MM.1S (cell line): ENCODE results near the gene VAV2.

ENCODE experiments used
- DNase-seq: peaks from one replicate; pipeline ENCODE4 v3.0.0-alpha.2; 2015
- H2AFZ ChIP-seq: fragments of 300-600 bp; sonication (generic); 2 replicates; pipeline ENCODE4 v1.6.0; 2016; ENCODE audit warnings: antibody characterized with exemption, low read length
- H3F3A ChIP-seq: fragments of 300-600 bp; sonication (generic); 2 replicates; pipeline ENCODE4 v1.6.1; 2016; ENCODE audit warnings: mild to moderate bottlenecking, antibody characterized with exemption, low read length, moderate library complexity, mixed read lengths; ENCODE audit not compliant: insufficient read depth
- H3K27ac ChIP-seq: fragments of 300-600 bp; sonication (generic); 2 replicates; pipeline ENCODE4 v1.5.1; 2016; ENCODE audit warnings: mild to moderate bottlenecking, low read length
- H3K27me3 ChIP-seq: fragments of 300-600 bp; sonication (generic); replicated peaks from 2 replicates; pipeline ENCODE4 v1.6.0; 2016; ENCODE audit warnings: low read length; ENCODE audit not compliant: insufficient read depth
- H3K36me3 ChIP-seq: fragments of 300-600 bp; sonication (generic); replicated peaks from 2 replicates; pipeline ENCODE4 v1.6.1; 2016; ENCODE audit warnings: mild to moderate bottlenecking, low read length, mixed read lengths; ENCODE audit not compliant: insufficient read depth
- H3K4me1 ChIP-seq: fragments of 300-600 bp; sonication (generic); 2 replicates; pipeline ENCODE4 v1.6.1; 2016; ENCODE audit warnings: low read length, mixed read lengths
- H3K4me2 ChIP-seq: fragments of 300-600 bp; sonication (generic); 2 replicates; pipeline ENCODE4 v1.6.0; 2016; ENCODE audit warnings: low read depth, low read length
- H3K4me3 ChIP-seq: fragments of 300-600 bp; sonication (generic); 2 replicates; pipeline ENCODE4 v1.5.1; 2016; ENCODE audit warnings: low read length, mixed read lengths
- H3K79me2 ChIP-seq: fragments of 300-600 bp; sonication (generic); 2 replicates; pipeline ENCODE4 v1.6.1; 2016; ENCODE audit warnings: mixed run types, low read length, mixed read lengths
- H3K9ac ChIP-seq: fragments of 300-600 bp; sonication (generic); 2 replicates; pipeline ENCODE4 v1.6.1; 2016; ENCODE audit warnings: low read length, mixed read lengths
- H3K9me2 ChIP-seq: fragments of 300-600 bp; sonication (generic); replicated peaks from 2 replicates; pipeline ENCODE4 v1.6.1; 2016; ENCODE audit warnings: mild to moderate bottlenecking, low read length, mixed read lengths; ENCODE audit not compliant: insufficient read depth
- H3K9me3 ChIP-seq: fragments of 300-600 bp; sonication (generic); replicated peaks from 2 replicates; pipeline ENCODE4 v1.6.1; 2016; ENCODE audit warnings: mild to moderate bottlenecking, low read length, mixed read lengths; ENCODE audit not compliant: insufficient read depth
- H4K20me1 ChIP-seq: fragments of 300-600 bp; sonication (generic); 2 replicates; pipeline ENCODE4 v1.6.1; 2016; ENCODE audit warnings: mild to moderate bottlenecking, low read length, moderate library complexity, mixed read lengths; ENCODE audit not compliant: insufficient read depth
- EZH2 ChIP-seq: fragments of 300-600 bp; sonication (generic); optimal IDR thresholded peaks from 2 replicates; pipeline ENCODE3; 2017; ENCODE audit warnings: low read depth, mild to moderate bottlenecking, antibody characterized with exemption, low read length, mixed read lengths
- EZH2phosphoT487 ChIP-seq: fragments of 300-600 bp; sonication (generic); IDR thresholded peaks from 2 replicates; pipeline ENCODE4 v1.6.1; 2018; ENCODE audit warnings: antibody characterized with exemption, low read length
- TF ChIP-seq, protein P1 (sequence below): fragments of 300-600 bp; sonication (generic); IDR thresholded peaks from 2 replicates; pipeline ENCODE4 v1.5.1; 2016; ENCODE audit warnings: antibody characterized with exemption, low read length, mixed read lengths

VAV2 gene

DNA sequence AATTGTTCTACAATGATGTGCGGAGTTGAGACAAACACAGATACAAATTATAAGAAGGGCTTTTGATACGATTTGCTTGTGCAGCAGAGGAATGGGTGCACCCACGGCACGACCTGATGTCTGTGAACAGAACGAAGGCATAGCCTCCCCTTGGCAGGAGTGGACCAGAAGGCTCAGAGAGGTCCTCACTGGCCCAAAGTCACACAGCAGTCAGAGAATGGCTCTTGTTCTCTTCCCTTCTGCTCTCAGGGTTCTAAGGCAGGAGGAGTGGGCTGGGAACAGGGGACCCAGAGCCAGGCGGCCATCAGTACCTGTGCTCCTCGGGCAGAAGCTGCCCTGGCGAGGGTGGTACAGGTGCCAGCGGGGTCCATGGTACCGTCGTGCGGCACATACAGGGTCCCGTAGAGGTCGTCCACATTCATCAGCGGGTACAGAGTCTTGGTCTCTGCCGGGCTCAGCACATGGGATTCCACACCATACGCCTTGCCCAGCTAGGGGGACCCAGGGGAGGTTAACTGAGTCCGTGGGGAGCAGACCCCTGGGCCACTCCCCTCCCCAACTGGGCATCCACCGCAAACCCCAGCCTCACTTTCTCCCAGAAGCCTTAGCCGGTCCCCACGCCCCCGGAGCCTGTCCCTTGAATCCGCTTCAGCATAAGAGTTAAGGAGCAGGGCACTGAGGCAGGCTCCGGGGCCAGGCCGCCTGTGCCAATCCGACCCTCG lies 261.0 kb downstream of the VAV2 start:
- Histone ChIP-seq H3K79me2 (no peaks in the 10 kb centered on the region), H3K36me3 (no peaks in the 10 kb centered on the region), H3K27me3 (peaks cover 94% of the 10 kb centered on the region), H3K27ac (no peak overlapping the region), H3K9me3 (no peaks in the 10 kb centered on the region), H4K20me1 (no peaks in the 10 kb centered on the region), H3K9me2 (no peaks in the 10 kb centered on the region), H2AFZ (no peak overlapping the region), H3F3A (no peaks in the 10 kb centered on the region), H3K4me3 (no peak overlapping the region), H3K4me1 (no peaks in the 10 kb centered on the region), H3K4me2 (no peak overlapping the region), H3K9ac (no peak overlapping the region)
- DNase-seq, result no peak
- TF ChIP-seq, protein P1, sequence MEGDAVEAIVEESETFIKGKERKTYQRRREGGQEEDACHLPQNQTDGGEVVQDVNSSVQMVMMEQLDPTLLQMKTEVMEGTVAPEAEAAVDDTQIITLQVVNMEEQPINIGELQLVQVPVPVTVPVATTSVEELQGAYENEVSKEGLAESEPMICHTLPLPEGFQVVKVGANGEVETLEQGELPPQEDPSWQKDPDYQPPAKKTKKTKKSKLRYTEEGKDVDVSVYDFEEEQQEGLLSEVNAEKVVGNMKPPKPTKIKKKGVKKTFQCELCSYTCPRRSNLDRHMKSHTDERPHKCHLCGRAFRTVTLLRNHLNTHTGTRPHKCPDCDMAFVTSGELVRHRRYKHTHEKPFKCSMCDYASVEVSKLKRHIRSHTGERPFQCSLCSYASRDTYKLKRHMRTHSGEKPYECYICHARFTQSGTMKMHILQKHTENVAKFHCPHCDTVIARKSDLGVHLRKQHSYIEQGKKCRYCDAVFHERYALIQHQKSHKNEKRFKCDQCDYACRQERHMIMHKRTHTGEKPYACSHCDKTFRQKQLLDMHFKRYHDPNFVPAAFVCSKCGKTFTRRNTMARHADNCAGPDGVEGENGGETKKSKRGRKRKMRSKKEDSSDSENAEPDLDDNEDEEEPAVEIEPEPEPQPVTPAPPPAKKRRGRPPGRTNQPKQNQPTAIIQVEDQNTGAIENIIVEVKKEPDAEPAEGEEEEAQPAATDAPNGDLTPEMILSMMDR, result no peak
- TF ChIP-seq EZH2 (no peak), EZH2phosphoT487 (no peak)

DNA sequence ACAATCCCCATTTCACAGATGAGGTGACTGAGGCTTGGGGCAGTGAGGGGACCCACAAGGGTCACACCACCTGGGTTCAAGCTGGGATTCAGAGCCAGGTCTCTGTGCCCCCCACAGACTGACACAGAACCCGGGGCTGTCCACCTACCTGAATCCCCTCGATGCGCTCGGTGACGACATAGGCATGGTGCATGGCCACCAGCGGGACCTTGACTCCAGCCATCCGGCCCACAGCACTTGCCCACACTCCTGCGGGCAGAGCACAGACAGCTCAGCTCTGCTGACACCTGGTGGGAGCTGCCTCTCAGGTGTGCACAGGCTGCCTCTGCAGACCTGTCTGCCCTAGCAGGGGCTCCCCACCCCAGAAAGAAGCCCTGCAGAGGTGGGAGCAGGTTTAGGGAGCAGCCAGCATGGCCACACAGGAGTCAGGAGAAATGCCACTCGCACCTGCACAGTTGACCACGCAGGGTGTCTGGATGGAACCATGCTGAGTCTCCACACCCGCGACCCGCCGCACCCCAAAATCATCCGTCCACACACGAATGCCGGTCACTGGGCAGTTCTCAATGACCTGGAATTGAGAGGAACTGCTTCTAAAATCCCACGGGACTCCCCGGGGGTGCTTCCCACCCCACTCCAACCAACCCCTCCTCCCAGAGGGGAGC lies 262.4 kb downstream of the VAV2 start:
- no peak overlapping the region for H3K9ac ChIP-seq
- no peak overlapping the region for H3K4me2 ChIP-seq
- TF ChIP-seq EZH2 (no peak), EZH2phosphoT487 (no peak)
- TF ChIP-seq, protein P1, result no peak
- no peaks in the 10 kb centered on the region for H4K20me1 ChIP-seq
- H3K36me3 ChIP-seq, result no peaks in the 10 kb centered on the region
- H3K27me3 ChIP-seq, result peaks cover 94% of the 10 kb centered on the region
- no peak for DNase-seq
- H3K9me2 ChIP-seq, result no peaks in the 10 kb centered on the region
- H3K9me3 ChIP-seq, result no peaks in the 10 kb centered on the region
- H3F3A ChIP-seq, result no peaks in the 10 kb centered on the region
- no peaks in the 10 kb centered on the region for H3K79me2 ChIP-seq
- no peak overlapping the region for H3K4me3 ChIP-seq
- H2AFZ ChIP-seq, result no peak overlapping the region
- H3K27ac ChIP-seq, result no peak overlapping the region
- no peaks in the 10 kb centered on the region for H3K4me1 ChIP-seq

DNA sequence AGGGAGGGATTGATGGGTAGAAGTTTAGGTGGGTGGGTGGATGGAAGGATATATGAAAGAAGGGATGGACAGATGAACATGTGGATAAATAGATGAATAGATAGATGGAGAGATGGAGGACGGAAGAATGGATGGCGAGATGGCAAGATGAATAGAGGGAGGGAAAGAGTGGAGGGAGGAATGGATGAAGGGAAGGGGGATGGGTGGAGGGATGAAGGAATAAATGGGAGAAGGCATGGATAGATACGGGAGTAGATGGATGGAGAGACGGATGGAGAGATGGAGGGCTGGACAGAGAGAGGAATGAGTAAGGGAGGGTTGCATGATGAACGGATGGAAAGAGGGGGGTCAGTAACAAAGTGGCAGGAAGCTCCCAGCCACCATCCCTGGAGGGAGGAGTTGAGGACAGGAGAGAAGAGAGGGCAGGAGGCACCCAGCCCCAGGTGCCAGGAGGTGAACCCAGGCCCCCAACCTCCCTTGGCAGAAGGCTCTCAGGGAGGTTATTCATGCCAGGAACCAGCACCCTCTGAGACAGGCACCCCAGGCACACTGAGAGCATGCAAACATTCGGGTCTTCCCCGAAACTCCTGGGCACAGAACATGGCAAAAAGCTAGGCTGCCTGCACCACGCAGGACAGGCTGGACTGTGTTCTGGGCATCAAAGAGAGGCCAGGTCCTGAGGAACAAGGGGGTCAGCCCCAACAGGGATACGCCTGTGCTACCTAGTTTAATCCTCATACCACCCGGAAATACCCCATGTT lies 263.1 kb downstream of the VAV2 start:
- H3K4me1 ChIP-seq, result no peaks in the 10 kb centered on the region
- H3K27ac ChIP-seq, result no peak overlapping the region
- H3F3A ChIP-seq, result no peaks in the 10 kb centered on the region
- H2AFZ ChIP-seq, result no peak overlapping the region
- H4K20me1 ChIP-seq, result no peaks in the 10 kb centered on the region
- TF ChIP-seq EZH2 (no peak), EZH2phosphoT487 (no peak)
- TF ChIP-seq, protein P1, result no peak
- H3K27me3 ChIP-seq, result peaks cover 94% of the 10 kb centered on the region
- H3K36me3 ChIP-seq, result no peaks in the 10 kb centered on the region
- no peak overlapping the region for H3K4me2 ChIP-seq
- DNase-seq, result no peak
- no peak overlapping the region for H3K4me3 ChIP-seq
- no peaks in the 10 kb centered on the region for H3K79me2 ChIP-seq
- no peak overlapping the region for H3K9ac ChIP-seq
- H3K9me3 ChIP-seq, result no peaks in the 10 kb centered on the region
- H3K9me2 ChIP-seq, result no peaks in the 10 kb centered on the region
